RPMI8226 (cell line): ENCODE data around the gene ETV3.

Experiments used
- DNase-seq: peaks from one replicate; pipeline ENCODE4 v3.0.0-alpha.2; 2015

The ETV3 gene

DNA sequence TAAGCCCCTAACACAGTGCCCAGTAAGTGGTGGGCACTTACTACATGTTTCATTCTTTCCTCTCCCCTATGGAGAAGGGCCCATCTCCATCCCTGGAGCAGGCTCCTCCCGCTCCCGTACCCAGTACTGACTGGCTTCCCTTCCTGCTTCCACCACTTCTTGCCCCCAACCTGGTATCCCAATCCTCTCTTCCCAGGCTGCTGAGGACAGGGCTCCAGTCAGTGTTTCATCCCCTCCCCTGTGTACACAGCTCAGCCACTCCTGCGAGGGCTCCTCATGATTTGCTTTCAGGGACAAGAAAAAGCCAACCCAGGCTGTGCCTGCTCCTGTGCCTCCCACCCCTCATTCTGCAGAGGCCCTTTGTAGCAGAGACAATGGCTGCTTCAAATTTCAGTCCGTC lies 20.8 kb upstream of the ETV3 start:
- no peak for DNase-seq

DNA sequence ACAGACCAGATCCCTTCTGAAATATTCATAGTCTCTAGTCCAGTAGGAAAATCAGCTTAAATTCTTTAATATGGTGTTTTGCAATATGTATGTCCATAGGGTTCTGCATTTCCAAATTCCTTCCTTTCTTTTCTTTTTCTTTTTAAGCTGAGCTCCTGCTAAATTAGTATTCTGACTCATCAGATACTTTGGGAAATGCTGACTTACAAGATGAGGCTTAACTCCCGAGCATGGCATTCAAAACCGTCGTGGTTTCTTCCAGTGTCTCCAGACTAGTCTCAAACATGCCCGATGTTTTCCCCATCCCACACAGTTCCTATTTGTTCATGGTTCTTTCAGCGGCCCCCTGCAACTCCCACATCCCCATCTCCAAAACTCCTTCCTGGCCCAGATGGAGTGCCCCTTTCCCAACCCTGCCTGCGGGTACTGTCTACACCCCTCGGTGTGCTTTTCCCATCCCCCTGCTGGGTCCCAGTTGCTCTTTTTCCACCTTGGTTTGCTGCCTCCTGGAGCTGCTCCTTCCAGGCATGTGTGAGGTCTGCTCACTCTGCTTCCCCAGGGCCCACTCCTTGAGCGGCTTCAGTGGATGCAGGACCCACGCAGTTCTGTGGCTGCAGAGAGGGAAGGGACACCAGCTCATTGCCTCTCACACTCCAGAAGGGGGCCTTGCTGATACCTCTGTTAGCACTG lies 19.5 kb upstream of the ETV3 start:
- no peak for DNase-seq

DNA sequence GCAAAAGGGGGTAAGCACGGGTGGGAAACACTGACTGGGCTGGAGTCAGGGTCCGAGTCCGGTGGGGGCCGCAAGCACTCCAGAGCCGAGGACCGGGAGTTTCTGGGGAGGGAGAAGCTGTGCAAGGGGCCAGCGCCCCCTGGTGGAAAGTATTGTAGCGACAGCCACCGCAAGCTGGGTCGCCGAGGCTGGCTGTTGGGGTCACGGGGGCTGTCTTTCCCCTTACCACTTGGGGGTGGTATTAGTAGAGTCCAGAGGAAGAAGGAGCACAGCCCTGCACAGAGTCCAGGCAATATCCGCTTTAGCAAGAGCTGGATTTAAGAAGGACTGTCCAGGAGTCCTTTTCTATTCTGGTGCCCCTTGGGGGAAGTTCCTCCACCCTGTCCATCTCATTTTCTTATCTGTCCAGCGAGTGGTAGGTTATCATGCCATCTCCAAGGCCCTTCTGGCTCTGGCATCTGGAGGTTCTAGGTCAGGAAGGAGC lies 17.9 kb upstream of the ETV3 start:
- peak; percentile 83 for DNase-seq

DNA sequence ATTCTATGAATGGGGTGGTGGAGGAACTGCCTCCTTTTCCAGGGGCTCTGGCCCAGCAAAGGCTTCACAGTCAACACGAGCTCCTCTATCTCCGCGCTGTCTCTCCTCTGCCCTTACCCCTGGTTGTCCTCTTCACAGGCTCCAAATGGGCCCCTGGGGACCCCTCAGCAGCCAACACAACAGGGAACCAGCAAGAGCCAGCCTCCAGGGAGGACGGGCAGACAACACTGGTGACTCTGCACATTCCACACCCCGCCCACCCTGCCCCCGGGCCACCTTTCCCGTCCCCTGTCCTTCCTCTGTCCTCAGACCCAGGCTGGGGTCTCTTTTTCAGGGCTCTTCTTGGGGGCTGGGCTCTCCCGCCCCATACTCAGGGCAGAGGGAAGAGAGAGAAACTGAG lies 17.5 kb upstream of the ETV3 start:
- DNase-seq, result no peak

DNA sequence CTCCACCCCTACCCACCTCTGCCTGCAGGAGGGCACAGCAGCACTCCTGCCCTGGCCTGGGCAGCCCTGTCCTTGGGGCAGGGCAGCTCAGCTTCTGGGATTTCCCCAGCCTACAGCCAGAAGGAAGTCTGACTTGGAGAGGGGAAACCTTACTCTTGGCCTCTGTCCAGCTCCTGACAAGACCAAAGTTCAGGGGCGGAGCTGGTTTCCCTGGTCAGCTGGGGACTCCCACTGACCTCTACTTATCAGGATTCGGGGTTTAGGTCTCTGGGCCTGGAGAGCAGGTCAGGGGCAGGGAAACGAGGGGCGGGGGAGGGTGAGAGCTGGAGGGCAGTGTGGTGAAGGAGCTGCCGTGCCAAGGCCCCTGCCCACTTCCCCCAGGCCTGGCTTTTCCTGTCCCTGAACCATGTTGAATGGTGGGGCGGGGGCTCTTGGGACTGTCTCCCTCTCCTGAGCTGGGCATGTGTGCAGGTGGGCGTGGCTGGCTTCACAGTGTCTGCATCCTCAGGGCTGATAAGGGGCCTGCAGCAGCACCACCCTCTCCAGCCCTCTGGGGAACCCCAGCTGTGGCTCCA lies 16.8 kb upstream of the ETV3 start:
- peak; percentile 41 for DNase-seq

DNA sequence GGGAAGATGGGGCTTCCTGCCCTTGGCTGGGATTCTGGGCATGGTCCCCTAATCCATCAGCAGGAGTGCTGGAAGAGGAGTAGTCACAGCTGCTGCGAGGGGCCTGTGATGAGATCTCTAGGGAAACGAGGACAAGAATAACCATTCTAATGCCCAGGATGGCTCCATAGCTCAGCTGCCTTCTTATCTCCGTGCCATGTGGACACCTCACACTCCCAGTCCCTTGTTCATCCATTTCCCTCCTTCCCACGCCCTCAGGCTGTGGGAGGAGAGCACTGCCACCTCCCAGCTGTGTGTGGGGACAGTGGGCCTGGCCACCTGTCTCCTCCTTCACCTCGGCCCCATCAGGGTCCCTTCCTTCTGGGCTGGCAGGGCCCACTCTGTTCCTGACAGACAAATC lies 16.1 kb upstream of the ETV3 start:
- DNase-seq, result no peak

DNA sequence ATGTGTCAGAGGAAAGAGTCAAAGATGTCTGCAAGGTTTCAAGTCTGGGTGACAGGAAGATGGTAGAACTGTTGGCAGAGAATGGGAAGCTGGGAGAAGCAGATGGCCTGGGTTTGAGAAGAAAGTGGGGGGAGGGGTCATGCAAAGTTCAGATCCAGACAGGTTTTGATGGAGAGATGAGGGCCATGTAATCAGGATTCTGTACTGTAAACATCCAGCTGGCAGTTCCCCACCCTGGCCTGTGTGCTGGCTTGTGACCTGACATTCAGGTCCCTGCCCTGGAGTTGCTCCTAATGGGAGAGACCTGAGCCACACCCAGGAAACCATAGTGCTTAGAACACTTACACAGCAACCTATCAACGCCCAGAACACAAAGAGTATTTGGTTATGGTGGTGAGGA lies 15.6 kb upstream of the ETV3 start:
- no peak for DNase-seq

DNA sequence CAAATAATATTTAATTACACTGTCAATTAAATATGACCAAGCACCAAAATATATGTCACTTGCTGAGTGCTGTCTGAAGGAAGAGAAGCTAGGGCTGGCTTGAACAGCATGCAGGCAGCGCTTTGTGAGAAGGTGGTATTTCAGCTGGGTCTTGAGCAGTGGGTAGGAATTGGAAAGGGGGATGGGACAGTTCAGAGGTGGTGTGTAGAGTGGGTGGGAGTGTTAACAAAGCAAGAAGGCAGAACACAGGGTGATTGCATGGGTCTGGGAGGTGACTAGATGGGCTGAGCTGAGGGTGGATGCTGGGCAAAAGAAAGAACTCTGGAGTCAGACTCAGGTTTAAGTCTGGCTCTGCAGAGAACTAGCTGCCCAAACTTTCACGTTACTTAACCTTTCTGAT lies 14.3 kb upstream of the ETV3 start:
- DNase-seq, result no peak

DNA sequence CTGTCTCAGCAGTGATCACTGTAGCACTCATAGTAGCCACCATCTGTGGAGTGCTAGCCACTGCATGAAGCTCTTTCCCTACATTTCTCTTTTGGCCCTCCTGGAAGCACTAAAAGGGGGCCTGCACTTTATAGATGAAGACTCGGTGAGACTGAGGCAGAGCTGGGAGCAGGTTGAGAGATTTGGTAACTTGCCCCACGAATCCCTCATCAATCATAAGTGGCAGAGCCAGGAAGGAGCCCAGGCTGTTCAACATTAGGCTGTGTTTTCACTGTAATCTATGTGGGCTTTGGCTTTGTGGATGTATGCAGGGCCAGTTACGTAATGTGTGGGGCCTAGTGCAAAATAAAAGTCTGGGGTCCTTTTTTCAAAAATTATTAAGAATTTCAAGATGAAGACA lies 13.3 kb upstream of the ETV3 start:
- DNase-seq, result no peak

DNA sequence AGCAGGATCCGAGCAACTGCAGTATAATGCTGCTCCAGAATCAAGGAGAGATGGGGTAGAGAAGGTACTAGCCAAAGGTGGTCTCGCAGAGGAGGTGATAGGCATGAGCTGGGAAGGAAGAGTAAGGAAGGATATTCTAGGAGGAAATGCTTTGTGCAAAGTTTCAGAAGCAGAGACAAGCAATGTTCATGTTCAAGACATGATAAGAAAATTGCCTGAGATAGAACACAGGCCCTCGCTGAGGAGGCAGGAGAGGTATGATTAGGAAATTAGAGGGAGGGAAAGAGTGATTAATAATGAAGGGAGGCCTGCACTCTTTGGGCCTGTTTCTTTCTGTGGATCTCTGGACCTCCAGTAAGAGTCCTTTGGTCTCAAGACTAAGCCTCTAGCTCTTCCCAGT lies 12.9 kb upstream of the ETV3 start:
- DNase-seq, result no peak

DNA sequence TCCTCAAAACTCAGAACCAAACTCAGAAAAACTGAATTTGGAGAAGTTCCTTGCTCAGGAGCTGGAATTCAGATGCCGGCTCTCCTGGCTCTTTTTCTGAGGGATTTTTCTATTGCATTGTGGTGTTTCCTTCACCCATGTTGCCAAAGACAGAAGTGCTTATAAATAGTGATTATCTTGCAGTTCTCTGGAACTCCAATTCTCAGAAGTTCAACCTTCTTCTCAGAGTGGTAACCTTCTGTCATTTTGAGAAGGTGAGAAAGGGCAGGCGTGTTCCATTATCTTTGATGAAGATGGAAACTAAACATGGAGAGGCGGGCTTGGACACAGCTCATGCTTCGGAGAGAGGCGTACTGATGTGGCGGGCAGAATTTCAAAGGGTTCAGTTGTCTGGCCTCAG lies 12.4 kb upstream of the ETV3 start:
- DNase-seq, result no peak

DNA sequence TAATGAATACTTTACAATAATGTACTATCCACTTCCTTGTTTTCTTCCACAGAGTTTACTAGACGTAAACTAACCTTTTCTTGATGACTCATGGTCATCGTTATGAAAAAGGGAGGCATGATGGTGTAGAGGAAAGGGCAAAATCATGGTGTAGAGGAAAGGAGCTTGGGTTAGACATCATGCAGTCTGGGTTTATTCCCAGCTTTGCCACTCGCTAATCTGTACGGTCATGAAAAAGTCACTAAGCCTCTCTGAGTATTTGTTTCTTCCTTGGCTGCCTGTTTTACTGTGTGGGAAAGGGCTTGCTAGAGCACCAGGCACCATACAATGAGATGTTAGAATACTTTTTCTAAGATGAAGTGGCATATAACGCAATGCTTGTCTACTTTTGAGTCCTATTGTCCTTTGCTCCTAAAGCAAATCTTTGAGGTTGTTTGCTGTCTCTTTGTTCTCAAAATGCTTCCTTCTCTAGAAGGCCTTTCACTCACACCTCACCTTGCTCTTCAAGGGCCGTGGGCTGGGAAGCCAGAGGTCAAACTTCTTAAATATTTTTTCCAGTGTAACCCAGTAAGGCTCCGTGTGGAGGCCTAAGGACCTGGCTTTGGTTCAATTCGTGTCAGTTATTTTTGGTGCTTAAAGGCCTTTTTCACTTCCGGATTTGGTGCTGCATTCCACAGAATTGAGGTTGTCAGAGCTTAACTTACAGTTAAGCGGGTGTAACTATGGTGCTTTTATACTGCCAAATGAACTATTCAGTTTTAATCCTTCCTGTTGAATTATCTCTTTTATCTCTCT lies 9.9 kb upstream of the ETV3 start:
- DNase-seq, result peak; percentile 92

DNA sequence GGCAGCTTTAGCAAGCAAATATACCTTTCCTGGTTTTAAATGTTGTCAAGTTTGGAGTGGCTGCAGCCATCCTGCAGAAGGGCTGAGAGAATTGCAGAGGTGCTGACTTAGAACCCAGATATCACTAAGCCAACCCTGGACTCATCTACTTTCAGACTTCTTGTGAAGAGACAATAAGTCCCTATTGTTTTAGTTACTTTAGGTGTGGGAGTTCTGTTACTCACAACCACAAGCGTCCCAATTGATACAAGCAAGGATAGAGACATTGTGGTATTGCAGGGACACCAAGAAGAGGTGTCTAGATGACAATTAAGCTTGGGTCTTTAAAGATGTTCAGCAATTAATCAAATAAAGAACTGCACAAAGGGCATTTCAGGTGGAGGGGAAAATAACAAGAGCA lies 8.8 kb upstream of the ETV3 start:
- DNase-seq, result no peak

DNA sequence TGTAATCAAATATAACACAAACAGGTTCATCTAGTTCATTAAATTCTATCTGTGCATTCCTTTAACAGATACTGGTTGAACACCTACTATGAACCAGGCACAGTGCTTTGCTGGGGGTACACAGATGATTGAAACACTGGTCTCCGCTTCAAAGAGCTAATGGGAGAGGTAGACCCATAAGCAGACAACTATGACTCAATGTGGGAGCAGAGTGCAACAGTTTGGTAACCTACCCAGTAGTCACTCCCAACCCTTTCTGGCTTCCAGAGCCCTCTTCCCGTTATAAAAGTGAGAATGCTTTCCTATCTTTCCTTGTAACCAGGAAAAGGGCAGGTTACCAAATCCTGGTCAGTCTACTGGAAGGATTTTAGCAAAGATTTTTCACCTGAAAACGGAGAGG lies 8.0 kb upstream of the ETV3 start:
- DNase-seq, result no peak

DNA sequence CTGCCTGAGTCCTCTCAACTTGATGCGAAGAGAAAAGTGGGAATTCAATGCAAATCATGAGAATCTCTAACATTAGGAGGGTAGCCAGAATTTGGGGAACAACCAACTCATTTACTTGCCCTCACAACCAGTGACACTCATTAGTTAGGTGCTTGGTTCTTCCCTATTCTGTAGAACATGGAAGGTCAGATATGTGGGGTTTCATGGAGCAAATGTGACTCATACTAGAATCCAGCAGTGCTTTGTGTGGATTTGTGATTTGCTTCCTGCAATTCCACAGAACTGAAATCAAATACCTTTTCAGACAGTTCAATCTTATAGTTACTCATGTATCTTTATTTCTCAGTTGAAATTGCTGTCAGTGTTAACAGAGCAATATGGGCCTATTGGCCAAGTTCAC lies 6.9 kb upstream of the ETV3 start:
- no peak for DNase-seq

DNA sequence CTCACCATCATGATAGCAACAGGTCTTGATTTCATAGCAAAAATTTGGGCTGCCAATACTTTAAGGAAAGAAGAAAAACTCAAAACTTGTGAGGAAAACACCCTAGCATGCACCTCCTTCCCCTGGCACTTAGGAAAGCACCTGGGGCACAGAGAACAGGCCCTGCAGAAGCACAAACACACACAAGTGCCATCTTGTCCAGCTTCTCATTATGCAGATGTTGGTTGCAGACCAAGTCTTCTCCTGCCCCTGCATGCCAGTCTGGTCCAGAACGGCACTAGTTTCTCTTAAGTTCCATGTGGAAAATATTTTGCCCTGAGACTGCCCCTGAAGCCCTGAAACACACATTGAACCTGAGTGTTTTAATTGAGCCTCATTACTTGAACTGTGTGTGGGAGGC lies 6.3 kb upstream of the ETV3 start:
- no peak for DNase-seq

DNA sequence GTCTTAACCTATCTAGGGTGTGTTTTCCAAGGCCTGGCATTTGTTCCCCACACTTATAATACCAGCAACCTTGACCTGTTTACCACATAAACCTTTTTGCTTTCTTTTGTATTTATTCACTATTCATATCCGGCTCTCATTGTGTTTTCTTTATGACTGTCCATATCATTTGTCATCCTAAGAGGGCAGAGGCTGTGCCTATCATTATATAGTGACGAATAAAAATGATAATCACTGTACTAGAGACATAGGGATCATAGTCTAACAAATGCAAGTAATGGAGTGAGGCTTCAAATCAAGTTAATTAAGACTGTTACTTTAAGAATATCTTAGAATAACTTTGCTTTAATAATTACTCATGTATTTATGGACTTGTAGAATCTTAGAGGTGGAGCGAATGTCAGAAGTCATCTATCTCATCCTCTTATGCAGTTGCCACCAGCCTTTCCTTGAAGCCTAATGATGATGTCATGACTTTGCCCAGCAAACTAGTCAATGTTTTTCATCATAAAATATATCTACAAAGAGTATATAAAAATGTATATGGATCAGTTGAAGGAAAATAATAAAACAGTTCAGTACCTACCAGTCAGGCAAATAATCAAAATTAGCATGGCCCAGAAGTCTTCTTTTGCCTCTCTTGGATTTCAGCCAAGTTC lies 4.7 kb upstream of the ETV3 start:
- DNase-seq, result no peak

DNA sequence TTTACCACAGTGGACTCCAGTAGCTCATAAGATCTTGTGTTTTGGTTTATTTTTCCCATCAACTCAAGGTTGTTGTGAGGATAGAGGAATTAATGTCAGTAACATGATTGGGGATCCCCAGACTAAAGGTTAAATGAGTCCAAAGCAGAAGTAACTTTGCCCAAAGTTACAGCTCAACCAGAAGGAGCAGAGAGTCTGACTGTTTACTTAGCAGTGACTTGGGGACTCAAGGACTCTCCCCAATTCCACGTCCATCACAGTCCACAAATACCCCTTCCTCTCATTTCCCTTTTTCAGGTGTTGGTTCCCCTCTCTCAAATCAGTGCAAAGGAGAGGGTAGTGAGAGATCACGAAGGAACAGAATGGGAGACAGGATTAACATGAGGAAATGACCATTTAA lies 4.0 kb upstream of the ETV3 start:
- no peak for DNase-seq

DNA sequence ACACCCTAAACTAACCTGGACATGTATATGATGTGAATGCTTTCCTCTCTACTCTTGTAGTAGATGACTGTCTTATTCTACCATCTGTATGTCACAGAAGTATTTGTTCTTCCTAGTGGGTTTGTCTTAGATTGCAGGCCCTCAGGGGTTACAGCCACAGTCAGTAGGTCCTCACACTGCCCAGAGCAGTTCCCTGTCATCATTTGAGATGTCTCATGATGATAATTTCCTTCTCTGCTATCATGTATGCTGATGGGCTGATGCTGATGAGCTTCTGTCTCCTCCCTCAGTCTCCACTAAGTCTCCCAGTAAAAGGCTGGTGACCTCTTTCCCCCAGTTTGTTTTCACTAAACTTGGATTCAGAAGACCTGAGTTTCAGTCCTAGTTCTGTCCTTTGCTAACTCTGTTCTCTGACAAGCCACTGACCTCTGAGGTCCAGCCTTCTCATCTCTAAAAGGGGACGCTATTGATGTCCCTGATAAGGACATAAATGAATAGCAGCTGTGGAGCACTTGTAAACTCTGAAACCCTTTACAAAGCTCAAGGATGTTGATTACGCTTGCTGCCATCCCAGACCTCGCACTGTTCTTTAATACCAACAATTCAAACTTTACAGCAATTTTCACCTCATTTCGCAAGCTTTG lies 3.1 kb upstream of the ETV3 start:
- no peak for DNase-seq

DNA sequence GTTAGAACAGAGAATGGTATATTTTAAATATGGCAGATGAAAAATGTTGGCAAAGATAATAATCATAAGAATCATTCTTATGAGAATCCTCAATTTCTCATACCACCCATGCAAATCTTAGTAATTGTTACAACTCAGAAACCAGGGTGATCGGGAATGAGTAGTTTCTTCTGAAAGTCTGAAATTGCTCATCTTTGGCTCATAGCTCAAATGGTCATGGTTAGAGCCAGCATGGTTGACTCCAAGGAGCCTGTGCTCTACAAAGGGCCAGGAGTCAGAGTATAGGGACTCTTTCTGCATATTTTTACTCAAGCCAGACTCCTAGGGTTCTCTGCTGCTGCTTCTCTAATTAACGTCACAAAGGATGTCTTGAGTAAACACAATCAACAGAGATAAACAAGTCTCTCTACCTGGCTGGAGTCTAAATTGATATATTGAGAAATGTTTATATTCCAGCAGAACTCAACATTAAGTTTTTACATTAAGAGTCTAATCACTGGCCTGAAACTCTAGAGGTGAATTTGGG lies 1.9 kb upstream of the ETV3 start:
- DNase-seq, result no peak

DNA sequence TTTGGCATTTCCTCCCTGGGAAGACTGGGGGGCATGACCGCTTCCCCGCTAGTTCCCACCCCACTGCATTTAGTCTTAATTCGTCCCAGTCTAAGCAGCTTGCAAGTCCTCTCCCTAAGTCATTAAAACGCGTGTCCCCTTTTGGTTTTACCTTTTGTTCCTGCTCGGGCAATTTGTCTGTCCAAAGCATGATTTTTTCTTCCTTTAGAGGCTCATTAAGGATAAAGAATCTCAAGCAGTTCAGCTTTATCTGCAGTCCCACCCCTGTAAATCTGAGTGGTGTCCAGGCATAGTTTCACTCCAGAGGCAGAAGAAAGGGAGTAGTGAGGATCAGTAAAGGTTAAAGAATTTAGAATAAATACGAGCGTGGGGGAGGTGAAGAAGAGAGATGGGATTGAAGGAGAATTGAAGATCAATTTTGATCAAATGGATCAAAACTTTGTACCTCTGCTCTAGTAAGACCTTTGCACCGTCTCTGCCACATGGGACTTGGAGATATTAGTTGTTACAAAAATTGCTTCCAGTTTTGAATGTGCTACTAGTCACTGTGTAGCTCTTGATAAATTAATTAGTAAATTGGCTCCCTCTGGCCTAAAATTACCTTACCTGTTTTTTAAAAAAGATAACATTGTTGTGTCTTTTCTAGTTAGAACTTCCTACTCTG lies 989 bp upstream of the ETV3 start:
- no peak for DNase-seq
